Stimulated activated CD8-positive, alpha-beta memory T cell treated with anti-CD3 and anti-CD28 coated beads, Interleukin-4, amount 100 ng/mL, for 24 hours (primary cell): ENCODE data around the gene HERPUD2.
"Not testable (repeated sequence)": the region's sequence is repeated elsewhere in the genome, so short reads cannot be mapped to it uniquely, and the experiment has no call there.

Experiments used
- DNase-seq: peaks from one replicate; pipeline ENCODE4 v3.0.0-alpha.2; 2020; ENCODE audit warnings: low read depth

The HERPUD2 gene

DNA sequence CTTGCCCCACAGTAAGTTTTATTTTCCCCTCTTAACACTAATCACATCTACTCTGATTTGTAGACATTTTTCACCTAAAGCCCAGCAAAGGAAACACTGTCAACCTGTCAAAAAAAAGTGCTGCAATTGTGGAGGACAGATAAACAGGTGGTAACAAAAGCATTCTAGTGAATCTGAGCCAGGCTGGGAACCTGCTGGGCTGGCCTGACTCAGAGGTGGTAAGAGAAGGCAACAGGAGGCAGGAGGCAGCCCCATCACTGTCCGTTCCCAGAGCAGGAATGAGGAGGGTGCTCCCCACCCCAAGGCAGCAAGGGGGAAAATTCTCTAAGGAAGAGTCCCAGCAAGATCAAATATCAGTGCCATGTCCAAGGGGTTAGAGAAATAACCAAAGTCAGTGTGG lies 19.5 kb upstream of the HERPUD2 start:
- no peak for DNase-seq

DNA sequence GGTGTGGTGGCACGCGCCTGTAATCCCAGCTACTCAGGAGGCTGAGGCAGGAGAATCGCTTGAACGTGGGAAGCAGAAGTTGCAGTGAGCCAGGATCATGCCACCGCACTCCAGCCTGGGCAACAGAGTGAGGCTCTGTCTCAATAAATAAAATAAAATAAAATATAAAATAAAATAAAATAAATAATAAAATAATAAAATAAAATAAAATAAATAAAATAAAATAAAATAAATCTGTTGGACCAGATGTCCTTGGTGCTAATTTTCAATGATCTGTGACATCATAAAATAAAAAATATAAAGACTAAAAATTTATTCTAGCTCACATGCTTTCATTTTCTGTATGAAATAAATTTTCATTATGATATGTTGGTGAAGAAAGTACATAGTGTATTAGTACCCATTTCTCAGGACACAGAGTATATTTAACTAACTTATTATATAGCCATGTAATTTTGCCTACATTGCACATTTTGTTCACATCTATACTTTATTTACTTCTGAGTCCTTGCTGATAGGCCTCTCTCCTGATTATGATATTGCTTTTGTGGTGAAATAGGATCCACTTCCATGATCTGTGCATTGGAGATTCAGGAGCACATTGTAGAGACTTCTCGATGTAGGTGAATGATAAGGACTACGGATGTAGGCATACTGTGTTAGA lies 17.8 kb upstream of the HERPUD2 start:
- DNase-seq, result no peak

DNA sequence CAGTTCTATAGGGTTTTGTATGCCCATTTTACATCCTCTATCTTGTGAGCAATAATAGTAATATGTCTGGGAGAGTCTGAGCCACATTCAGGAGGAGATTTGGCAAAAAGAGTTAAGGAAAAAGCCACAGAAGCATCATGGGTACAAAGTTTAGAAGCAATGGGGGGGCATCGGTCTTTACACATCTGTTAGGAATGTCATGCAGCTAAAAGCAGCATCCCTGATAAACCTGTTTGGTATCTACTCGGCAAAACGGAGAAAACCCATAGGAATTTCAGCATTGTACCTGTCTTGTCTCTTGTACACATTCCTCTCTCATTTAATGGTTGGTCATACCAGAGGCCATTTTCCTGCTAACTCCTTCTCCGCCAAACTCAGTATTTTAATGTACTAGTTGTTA lies 12.5 kb upstream of the HERPUD2 start:
- DNase-seq, result no peak

DNA sequence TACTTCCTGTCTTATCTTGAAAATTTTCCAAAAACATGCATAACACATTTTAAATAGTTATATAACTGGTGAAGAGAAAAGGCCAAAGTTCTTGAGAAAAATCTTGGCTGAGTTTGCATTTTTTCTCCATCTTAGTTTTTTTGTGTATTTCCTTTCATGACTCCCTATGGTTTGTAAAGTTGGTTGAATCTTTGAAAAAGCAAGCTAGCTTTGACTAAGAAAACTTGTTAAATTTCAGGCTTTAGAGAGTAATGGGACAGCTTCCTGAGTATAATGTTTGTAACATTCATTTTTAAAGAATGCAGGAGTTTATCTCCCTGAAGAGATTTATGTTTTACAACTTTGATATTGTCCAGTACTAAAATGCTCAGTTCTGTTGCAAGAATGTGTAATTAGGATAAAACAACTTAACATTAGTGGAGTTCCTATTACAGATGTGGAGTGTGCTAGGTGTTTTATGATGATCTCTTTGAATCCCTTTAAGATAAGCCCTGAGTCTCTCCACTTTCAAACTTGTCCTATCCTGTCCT lies 11.1 kb upstream of the HERPUD2 start:
- no peak for DNase-seq

DNA sequence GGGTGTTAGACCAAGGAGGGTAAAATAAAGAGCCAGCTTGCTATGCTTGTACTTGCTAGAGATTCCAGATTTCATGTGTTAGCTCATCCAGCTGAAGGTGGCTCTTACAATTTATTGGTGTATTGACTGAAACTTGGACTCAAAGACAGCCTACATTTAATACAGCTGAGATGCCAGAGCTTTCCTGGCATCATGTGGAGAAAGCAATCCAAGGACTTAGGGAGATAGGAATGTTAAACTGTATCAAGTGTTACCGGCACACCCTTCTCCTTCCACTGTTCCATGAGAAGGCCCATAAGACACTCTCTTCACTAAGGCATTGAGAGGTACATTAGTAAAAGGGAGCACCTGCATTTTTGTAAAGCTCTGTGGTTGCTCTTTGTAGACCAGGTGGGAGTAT lies 9.3 kb upstream of the HERPUD2 start:
- no peak for DNase-seq

DNA sequence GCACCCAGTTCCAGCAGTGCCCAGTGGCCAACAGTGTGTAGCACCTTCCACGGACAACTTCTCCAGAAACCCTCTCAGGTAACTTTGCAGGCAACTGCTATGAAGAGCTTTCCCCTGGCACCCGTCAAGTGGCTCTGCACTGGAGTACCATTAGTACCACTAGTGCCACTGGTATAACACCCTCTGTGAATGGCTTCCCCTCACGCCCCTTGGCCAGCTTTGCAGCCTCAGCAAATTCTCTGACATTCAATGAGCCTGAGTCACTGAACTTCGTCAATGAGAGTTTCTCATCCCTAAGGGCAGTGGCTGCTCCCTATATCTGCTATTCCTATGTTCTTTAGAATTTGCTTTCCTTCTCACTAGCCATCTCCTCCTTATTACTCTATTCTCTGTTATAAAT lies 7.6 kb upstream of the HERPUD2 start:
- no peak for DNase-seq

DNA sequence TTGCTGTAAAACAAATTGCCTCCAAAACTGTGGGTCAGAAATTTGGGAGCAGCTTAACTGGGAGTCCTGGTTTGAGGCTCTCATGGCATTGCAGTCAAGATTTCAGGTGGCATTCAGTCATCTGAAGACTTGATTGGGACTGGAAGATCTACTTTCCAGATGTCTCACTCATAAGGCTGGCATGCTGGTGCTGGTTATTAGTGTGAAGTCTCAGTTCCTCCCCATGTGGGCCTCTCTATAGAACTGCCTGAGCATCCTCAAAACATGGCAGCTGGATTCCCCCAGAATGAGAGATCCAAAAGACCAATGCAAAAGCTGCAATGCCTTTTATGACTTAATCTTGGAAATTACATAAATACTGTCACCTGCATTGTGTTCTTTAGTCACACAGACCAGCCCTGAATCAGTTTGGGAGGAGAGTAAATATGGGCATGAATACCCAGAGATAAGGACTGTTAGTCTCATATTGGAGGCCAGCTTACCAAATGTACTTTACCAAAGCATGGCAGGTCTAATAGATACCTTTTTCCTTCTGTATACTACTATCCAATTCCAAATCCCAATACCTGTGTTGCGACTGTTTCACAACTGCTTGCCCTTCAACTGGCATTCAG lies 6.5 kb upstream of the HERPUD2 start:
- no peak for DNase-seq

DNA sequence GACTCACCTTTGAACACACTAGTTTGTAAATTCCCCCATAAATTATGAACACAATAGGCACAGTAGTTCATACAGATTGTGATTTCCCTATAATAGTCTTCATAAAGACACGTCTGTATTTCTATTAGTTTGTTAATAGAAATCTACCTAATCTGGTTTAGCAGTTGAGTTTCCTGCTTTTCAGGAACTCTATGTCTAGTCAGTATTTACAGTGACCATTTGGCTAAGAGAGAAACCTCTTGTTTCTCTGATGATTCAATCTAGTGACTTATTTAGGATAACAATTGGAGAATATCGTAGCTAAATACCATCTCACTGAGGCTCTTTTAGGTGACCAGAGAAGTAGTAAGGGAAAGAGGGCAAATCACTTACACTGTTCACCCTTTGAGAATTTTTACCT lies 5.9 kb upstream of the HERPUD2 start:
- no peak for DNase-seq

DNA sequence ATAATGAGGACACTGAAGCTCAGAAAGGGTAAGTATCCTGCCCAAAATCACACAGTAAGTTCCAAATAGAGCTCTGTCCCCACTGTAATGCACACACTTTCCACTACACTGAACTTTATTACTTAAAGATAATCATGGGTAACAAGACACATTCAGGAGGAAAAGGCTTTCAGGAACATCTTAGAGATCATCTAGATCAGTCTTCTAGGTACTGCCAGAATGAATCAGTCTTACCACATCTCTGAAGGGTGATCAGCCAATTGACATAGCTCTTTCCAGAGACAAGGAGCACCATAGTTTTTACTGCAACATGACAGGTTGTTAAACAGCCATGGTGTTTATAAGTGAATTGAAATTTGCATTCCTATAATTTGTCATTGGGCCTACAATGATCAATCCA lies 5.4 kb upstream of the HERPUD2 start:
- no peak for DNase-seq

DNA sequence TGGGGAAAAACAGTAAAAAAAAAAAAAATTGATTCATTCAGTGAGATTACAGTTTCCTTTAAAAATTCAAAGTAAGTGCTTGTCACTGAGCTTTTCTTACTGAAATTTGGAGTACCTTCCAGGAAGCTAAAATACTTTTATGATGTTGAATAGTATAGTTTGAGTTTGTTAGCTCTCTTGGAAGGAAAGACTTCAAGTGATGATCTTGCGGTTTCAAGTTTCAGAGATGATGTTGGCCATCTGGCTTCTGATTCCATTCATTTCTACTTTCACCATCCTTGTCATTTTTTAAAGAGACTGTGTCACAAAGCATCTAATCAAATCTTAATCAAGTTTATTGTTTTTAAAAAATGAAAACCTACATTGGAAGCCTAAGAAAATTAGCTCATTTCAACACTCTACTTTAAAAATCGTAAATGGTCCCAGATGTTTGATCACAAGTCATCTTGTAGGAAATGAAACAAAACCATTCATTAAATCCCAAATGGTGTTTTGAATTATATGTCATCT lies 4.9 kb upstream of the HERPUD2 start:
- DNase-seq, result no peak

DNA sequence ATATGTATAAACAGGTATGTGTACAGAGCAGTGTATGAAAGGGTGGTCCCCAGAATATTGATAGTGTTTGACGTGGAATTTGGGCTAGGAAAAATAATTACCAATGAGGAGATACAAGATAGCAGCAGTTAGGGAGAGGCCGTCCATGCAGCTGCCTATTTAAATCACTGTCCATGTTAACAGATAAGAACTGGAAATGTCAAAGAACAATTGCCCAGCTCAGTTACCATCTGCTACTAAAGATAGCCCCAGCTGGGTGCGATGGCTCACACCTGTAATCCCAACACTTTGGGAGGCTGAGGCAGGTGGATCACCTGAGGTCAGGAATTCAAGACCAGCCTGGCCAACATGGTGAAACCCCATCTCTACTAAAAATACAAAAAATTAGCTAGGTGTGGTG lies 3.4 kb upstream of the HERPUD2 start:
- DNase-seq, result not testable (repeated sequence)

DNA sequence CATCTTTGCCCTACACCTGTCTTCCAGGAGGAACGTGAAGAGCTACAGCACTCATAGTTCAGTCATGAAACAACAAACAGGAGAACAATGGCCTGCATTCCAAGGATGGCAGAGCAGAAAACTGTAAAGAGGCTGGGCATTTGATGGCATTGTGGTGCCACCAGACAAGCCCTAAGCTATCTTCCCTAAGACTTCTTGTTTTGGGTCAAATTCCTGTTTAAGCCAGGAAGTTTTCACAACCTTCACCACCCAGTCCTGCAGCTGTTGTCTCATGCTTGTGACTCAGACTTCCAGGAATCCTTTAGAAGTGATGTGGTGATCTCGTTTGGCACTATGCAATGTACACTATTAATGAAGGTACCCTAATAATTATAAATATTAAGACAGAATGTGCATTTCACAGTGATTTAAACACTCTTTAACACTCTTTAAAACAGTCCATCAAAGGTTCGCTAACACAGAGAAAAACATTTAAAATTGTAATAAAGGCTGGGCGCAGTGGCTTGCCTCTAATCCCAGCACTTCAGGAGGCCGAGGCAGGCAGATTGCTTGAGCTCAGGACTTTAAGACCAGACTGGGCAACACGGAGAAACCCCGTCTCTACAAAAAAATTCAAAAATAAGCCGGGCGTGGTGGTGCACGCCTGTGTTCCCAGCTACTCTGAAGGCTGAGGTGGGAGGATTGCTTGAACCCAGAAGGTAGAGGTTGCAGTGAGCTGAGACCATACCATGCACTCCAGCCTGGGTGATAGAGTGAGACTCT lies 2.7 kb upstream of the HERPUD2 start:
- no peak for DNase-seq

DNA sequence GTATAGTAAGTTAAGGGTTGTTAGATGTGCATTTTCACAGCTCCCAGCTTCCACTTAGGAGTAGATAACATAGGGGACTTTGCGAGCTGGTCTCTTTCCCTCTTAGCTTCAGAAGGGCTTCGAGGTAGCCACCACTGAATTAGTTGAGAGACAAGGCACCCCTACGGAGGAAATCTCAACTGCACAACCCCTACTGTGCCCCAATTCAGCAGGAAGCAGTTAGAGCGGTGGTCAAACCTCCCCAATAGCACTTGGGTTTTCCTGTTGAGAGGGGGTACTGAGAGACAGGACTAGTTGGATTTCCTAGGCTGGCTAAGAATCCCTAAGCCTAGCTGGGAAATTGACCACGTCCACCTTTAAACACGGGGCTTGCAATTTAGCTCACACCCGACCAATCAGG lies 1.1 kb upstream of the HERPUD2 start:
- no peak for DNase-seq

DNA sequence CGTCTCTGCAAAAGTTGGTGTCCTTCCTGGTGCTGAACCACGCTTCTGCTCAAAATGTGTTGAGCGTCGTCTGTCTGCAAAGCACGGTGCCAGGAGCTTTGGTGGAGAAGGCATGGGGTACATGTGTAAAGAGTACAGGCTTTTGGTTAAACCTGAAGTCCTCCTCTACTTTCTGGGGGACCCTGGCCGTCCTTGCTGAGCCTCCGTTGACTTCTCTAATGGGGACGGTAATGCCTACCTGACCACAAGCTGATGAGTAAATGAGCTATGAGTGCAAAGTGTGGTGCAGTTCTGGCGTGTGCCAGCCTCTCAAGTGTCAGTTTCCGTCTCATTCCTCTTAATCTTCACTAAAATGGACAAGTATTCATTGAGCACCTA lies 527 bp upstream of the HERPUD2 start:
- DNase-seq, result no peak

DNA sequence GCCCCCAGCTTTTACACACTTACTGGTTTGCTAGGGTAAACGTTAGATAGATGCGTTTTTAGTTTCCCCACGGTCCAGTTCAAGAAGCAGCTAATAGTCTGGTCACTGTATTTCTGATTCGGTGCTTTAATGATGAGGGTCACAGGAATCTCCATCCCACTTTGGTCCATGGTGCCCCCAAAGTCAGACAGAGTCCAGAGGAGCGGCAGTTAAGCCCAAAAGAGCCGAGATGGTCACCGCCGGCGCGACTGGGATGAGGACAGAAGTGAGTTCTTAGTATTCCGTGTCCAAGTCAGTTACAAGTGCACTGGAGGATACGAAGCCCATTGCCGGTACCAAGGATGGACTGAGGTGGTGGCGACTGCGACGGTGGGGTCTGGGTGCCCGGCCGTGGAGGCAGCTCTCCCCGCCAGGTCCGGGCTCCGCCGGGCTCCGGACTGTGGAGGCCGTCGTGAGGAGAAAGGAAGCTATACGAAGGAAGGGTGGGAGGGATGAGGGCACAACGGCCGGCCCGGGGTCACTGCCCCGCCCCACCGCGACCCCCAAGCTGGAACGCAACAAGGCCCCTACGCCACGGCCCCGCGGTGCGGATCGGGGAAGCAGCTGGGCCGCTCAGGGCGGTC lies 663 bp downstream of the HERPUD2 start:
- no peak for DNase-seq

DNA sequence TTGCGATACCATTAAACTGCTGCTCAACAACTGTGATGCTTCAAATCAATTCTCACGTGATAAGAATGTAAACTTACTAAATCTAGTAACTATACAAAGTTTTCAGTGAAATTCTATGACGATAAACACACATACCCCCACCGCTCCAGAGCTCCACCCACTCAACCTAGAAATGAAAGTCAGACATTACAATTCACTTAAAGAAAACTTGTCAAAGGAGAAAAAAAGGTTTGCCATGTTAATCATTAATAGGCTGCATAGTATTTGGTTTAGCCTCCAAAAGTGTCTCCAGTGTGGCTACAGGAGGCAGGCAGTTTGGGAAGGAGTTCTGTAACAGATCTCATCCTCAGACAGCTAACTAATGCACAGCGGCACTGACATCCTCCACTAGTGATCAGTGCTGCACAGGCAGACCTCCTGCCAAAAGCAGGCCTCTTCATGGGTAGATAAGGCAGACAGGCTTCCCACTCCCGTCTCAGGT lies 3.1 kb downstream of the HERPUD2 start:
- no peak for DNase-seq

DNA sequence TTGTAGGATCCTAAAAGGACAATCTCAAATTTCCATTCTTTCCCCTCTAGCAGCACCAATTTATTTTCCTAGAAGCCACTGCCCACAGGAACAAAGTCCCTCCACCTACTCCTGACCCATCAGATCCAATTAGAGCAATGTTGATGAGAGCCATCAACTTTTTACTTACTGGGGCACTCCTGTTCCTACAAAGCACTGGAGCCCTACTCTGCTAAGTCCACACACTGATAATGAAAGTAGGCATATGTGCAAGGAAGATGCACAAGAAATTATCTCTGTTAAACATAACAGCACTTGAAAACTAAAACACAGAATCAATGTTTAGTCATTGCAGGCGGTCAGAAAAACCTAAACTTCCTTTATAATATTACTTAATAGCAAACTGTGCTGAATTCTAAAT lies 3.6 kb downstream of the HERPUD2 start:
- DNase-seq, result no peak

DNA sequence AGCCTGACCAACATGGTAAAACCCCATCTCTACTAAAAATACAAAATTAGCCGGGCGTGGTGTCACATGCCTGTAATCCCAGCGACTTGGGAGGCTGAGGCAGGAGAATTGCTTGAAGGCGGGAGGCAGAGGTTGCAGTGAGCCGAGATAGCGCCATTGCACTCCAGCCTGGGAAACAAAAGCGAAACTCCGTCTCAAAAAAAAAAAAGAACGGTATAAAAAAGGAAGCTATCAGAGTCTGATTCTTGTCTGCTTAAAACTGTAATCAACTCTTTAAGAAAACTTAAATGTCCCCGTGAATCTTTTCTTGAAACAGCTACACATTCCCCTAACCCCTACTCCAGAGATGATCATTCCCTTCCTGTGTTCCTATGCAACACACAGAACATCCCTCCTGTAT lies 4.3 kb downstream of the HERPUD2 start:
- DNase-seq, result not testable (repeated sequence)

DNA sequence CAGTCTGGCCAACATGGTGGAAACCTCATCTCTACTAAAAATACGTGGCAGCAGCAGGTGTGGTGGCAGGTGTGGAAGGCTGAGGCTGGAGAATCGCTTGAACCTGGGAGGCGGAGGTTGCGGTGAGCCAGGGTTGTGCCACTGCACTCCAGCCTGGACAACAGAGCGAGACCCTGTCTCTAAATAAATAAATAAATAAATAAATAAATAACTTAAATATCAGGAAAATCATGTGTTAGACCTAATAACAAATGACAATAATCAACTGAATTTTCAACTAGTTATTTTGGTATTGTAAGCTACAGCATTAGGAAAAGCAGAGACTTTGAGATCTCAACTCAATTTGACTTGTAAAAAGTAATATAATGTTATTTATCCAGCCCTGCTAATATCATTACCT lies 9.2 kb downstream of the HERPUD2 start:
- DNase-seq, result no peak

DNA sequence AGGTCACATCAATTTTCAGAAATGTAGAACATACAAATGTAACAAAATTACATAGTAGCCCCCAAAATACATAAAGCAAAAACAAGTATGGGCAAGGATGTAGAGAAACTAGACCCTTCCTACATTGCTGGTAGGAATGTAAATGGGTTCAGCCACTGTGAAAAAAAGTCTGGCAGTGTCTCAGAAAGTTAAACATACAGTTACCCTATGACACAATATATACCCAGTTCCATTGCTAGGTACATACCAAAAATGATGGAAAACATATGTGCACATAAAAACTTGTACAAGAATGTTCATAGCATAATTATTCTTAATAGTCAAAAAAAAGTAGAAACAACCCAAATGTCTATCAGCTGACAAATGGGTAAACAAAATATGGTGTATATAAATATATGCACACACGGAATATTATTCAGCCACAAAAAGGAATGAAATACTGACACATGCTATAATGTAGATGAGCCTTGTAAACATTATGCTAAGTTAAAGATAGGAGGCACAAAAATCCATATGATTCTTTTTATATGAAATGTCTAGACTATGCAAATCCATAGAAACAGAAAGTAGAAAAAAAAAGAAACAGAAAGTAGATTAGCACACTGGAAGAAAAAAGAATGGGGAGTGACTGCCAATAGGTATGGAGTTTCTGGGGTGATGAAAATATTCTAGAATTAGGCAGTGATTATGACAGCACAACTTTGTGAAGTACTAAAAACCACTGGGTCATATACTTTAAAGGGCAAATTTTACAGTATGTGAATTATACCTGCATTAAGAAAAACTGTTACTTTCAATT lies 13.5 kb downstream of the HERPUD2 start:
- no peak for DNase-seq

DNA sequence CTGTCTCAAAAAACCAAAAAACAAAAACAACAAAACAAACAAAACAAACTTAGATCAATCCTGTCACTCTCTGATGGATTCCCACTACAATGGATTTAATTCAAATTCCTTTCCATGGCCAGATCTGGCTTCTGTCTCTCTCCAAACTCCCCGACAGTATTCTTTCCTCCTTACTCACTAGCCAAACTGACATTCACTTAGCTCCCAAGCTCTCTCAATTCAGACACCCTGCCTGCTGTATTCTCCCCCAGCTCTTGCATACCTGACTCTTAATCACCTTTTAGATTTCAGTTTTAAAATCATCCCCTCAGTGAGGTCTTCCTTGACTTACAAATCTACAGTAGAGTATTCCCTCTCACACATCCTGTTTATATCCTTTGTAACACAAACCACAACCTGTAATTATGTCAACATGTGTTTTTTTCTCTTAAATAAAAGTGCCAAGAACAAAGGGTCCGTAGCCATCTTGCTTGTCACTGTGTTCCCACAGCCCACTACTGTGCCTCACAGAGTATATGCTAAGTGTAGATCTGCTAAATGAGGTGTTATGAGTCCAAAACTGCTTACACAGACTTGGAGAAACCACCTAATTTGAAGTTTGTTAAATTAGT lies 14.4 kb downstream of the HERPUD2 start:
- no peak for DNase-seq
